Adipose tissue (tissue), 3 donors: ENCODE data around the gene ERFE. TPM values are rescaled to one million over a fixed set of nuclear protein-coding genes. Genes with fewer than 3 reads are reported as not detected.
"Not testable (repeated sequence)": the region's sequence is repeated elsewhere in the genome, so short reads cannot be mapped to it uniquely, and the experiment has no call there.

Source experiments
- H3K27ac ChIP-seq: one replicate; pipeline ENCODE4 v1.5.1; 2013; ENCODE audit warnings: low read depth, low read length
- WGBS, 3 donors: extraction: QIAGEN DNeasy Blood & Tissue Kit; methylation state at CpG; one replicate each; pipeline ENCODE4 v1.1.7; 2013; 5-methylcytosine and 5-hydroxymethylcytosine counted together
- polyA plus RNA-seq, 3 donors: library from polyadenylated mRNA; stranded (reverse); fragments of 200-250 nt; gene quantifications; one replicate each; pipeline ENCODE4 v1.2.3, GENCODE V29; 2013
- donor health status: healthy with polysubstance abuse.
- donor health status: Bipolar disorder and iron deficiency.
- donor health status: healthy.

The ERFE gene, protein sequence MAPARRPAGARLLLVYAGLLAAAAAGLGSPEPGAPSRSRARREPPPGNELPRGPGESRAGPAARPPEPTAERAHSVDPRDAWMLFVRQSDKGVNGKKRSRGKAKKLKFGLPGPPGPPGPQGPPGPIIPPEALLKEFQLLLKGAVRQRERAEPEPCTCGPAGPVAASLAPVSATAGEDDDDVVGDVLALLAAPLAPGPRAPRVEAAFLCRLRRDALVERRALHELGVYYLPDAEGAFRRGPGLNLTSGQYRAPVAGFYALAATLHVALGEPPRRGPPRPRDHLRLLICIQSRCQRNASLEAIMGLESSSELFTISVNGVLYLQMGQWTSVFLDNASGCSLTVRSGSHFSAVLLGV
- 1 to 10 TPM in 1 of 3 donors, under 1 TPM in 1, not detected in 1; 0.41 to 2.1 TPM for polyA plus RNA-seq

DNA sequence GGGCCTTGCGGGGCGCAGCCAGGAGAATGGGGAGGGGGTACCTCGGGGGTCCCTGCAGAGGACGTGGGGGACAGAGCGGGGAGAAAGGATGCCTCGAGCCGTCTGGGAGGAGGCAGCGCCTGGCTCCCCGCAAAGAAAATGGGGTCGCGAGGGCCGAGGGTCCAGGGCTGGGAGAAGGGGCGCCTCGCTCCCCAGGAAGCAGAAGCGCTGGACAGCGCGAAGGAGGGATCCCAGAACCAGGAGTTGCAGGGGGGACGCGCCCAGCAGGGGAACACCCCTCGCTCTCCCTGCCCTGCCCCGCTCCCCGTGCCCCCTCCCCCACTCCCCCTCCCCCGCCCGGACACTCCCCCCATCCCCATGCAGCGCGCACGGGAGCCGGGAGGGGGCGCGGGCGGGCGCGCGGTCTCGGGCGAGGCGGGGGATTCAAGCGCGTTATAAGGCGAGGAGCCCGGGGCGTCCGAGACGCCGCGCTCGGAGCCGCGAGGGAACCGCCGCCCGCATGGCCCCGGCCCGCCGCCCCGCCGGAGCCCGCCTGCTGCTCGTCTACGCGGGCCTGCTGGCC, at the start of gene ERFE:
ERFE (plus strand) TSS at position 462 of the 562 bp plus-strand sequence; CDS start at position 500, 38 bp downstream.
- no peak within 1 kb of the TSS for H3K27ac ChIP-seq

DNA sequence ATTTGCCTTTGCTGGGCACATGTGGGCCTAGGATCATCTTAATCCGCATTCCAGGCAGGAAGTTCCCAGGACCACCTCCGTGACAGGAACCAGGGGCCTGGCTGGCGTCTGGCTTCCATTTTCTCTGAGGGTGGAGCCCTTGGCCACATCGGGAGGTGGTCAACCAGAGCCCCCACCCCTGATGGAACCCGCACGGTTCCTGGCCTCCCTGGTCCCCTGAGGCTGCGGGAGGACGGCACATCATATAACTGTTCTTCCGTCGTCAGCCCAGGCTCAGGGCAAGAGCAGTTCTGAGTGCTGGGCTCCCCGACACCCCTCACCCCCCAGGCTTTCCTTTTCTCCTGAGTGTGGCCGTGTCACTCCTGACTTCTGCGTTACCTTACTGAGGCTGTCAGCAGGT, 45.2 kb upstream of the ERFE start:
- 94 to 98% (median 96%) methylated on average over 13 of the region's 13 CpGs for WGBS, 3 donors
- H3K27ac ChIP-seq: no peak overlapping the region

More for the DNA sequence above, at the start of gene ERFE:
- 6 to 13% (median 8%) methylated on average over 16 to 58 of the region's 61 CpGs for WGBS, 3 donors

DNA sequence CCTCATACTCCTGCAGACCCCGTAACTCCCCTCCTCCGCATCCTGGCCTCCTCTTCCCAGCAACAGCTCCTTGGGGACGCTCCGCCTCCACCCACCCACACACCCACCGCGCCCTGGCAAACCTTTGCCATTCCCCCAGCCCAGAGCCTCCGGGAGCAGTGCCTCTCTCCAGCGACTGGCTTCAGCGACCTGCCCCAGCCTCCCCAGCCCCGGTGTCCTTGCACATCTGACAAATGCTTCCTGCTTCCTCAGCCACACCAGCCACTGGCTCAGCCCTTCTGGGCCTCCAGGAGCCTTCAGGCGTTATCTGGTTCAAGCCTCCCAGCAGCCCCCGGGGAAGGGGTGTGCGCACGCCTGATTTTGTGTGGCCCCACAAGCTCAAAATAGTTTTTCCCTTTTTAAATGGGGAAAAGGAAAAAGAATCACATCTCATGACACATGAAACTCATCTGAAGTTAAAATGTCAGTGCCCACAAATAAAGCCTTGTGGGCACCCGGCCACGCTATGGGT, 44.4 kb upstream of the ERFE start:
- WGBS, 3 donors: 74 to 81% (median 77%) methylated on average over 16 of the region's 16 CpGs

GRCh38 chr2:238114851-238115660, 43.7 kb upstream of the ERFE start:
- 77 to 92% (median 91%) methylated on average over 31 to 32 of the region's 32 CpGs for WGBS, 3 donors
- no peak overlapping the region for H3K27ac ChIP-seq

More for the DNA sequence above, 44.4 kb upstream of the ERFE start:
- H3K27ac ChIP-seq: no peak overlapping the region

DNA sequence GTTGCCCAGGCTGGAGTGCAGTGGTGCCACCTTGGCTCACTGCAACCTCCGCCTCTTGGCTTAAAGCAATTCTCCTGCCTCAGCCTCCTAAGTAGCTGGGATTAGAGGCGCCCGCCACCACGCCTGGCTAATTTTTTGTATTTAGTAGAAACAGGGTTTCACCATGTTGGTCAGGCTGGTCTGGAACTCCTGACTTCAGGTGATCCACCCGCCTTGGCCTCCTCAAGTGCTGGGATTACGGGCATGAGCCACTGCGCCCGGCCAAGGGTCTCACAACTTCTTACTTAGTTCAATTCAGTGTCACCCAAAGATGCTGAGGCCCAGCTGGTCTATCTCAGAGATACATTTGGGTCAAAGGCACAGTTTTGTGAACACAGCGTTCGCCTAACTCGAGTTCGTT, 43.1 kb upstream of the ERFE start:
- WGBS, 3 donors: 92 to 97% (median 94%) methylated on average over 12 of the region's 12 CpGs
- not testable (repeated sequence) for H3K27ac ChIP-seq

DNA sequence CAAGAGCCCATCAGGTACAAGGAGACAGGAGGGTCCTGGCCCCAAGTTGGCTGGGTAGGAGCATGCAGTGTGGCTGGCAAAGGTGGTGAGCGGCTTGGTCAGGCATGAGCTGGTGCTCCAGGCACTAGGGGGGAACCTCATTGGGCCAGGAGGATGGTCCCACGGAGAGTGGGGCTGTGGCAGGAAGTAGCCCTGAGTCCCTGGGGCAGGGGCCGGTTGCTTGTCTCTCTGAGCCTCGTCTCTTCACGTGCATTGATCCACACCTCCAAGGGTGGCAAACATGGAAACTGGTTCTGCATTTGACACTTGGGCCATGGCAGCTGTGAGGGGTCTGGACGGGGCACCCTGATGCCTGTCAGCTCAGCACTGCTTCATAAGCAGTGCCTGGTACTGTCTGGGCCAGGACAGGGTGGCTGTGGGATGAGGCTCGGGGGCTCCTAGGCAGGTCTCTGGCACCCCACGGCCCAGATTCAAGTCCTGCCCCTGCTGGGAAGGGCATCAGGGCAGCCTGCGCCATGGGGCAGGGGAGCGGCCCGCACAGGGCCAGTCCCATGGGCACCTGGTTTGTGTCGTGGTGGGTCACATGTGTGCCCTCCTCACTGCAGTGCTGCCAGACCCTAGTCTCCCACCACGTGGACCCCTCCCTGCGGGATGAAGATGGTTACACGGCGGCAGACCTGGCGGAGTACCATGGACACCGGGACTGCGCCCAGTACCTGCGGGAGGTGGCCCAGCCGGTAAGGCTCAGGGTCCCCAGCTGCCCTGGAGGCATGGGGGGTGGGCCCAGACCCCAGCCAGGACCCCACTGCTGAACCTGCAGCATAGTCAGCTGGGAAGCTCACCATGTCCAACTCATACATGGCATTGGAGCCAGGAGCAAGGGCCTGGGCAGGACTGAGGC, 42.2 kb upstream of the ERFE start:
- WGBS, 3 donors: 87 to 95% (median 89%) methylated on average over 21 of the region's 21 CpGs
- no peak overlapping the region for H3K27ac ChIP-seq

- WGBS, 3 donors: 75 to 83% (median 77%) methylated on average over 11 of the region's 11 CpGs
- H3K27ac ChIP-seq: no peak overlapping the region
These were observed 41.3 kb upstream of the ERFE start for GRCh38 chr2:238117199-238118154.

GRCh38 chr2:238119756-238120462, 38.9 kb upstream of the ERFE start:
- WGBS, 3 donors: 43 to 58% (median 54%) methylated on average over 15 of the region's 15 CpGs
- no peak overlapping the region for H3K27ac ChIP-seq

- no peak overlapping the region for H3K27ac ChIP-seq
- WGBS, 3 donors: 36 to 56% (median 46%) methylated on average over 29 to 30 of the region's 30 CpGs
These were observed 38.1 kb upstream of the ERFE start for GRCh38 chr2:238120463-238121298.

DNA sequence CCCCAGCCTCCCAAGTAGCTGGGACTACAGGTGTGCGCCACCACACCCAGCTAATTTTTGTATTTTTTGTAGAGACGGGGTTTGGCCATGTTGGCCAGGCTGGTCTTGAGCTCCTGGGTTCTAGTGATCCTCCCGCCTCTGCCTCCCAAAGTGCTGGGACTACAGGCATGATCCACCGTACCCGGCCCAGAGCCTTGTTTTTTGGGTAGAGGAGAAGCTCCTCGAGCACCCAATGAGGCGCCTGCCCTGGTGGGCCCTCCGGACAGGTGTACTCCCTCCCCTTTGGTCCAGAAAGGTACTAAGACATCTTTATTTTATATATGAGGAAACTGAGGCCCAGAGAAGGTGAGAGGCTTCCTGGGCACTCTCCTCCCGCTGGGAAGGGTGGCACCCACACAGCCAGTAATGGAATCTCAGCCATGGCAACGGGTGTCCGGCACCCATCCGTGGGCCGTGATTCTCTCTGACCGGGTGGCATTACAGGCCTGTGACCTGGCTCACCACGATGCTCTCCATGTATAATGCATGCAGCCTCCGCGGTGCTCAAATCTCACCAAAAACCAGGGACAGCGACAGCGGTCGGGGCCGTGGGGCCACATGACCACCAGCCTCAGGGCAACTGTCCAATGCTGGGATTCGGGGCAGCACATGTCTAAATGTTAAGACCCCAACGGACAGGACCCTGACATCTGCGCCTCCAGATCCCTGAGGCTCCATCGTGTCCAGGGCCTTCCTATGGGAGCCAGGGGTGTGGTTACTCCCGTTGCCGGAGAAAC, 37.1 kb upstream of the ERFE start:
- no peak overlapping the region for H3K27ac ChIP-seq
- 87 to 92% (median 91%) methylated on average over 27 of the region's 27 CpGs for WGBS, 3 donors

GRCh38 chr2:238122287-238123217, 36.2 kb upstream of the ERFE start:
- no peak overlapping the region for H3K27ac ChIP-seq
- WGBS, 3 donors: 86 to 89% (median 87%) methylated on average over 29 of the region's 29 CpGs

DNA sequence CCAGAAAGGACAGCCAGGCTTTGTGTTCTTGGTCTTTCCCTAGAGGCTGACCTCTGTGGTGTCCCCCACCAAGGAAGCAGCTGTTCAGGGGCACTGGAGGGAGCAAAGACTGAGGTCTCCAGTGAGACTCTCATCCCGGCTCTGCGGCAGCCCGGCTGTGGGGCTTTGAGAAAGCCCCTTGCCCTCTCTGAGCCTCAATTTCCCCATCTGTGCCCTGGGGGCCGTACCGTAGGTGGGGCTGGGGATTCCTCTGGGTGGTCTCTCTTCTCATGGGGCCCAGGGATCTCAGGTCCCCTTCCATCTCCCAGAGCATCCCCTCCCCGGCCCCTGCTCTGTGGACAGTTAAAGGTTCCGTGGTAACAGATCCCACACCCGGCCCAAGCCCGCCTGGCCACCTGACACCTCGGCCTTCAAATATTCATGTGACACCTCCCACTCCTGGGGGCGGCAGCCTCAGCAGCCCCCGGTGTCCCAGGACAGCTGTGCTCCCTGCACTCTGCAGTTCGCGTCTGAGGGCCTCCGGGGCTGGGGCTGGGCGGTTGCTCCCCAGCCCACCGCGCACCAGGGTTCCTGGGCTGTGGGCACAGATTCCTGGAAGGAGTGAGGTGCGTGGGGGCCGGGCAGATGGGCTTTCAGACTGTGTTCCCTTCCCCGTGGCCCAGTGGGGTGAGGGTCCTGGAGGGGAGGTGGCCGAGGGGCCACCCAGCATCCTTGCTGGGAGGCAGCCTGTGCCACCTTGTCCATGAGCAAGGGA, 35.4 kb upstream of the ERFE start:
- 81 to 83% (median 83%) methylated on average over 22 of the region's 22 CpGs for WGBS, 3 donors
- H3K27ac ChIP-seq: no peak overlapping the region

- 71 to 84% (median 78%) methylated on average over 12 to 14 of the region's 14 CpGs for WGBS, 3 donors
- H3K27ac ChIP-seq: no peak overlapping the region
These were observed 34.7 kb upstream of the ERFE start for GRCh38 chr2:238123991-238124470.
